Thyroid gland (tissue), 4 donors: Measurements from ENCODE around the gene IFNA21. TPM values are rescaled to one million over a fixed set of nuclear protein-coding genes. Genes with fewer than 3 reads are reported as not detected.
"Not testable (repeated sequence)": the region's sequence is repeated elsewhere in the genome, so short reads cannot be mapped to it uniquely, and the experiment has no call there.

Experiments
- DNase-seq, 2 donors: peaks; one replicate each; pipeline ENCODE4 v3.0.0-alpha.2; 2019
- H3K27ac ChIP-seq, 3 donors: fragments of 200-600 bp; sonication (generic); 1 replicate in 2 of 3; 2 replicates in 1 of 3; pipeline ENCODE4 v1.5.1; 2016 to 2019; ENCODE audit warnings: mild to moderate bottlenecking in 1 of 3, moderate library complexity in 1 of 3
- H3K27me3 ChIP-seq: fragments of 200-600 bp; sonication (generic); one replicate; pipeline ENCODE4 v1.5.1; 2019
- H3K36me3 ChIP-seq, 2 donors: fragments of 200-600 bp; sonication (generic); one replicate each; pipeline ENCODE4 v1.5.1; 2016 to 2019
- H3K4me1 ChIP-seq, 2 donors: fragments of 200-600 bp; sonication (generic); one replicate each; pipeline ENCODE4 v1.5.1; 2017 to 2019
- H3K4me3 ChIP-seq, 3 donors: fragments of 200-600 bp; sonication (generic); replicated peaks in 1 of 3; 1 replicate in 2 of 3; 2 replicates in 1 of 3; pipeline ENCODE4 v1.5.1; 2016; ENCODE audit warnings: mild to moderate bottlenecking in 1 of 3
- H3K9me3 ChIP-seq: fragments of 200-600 bp; sonication (generic); one replicate; pipeline ENCODE4 v1.5.1; 2017
- POLR2A ChIP-seq, 2 donors: fragments of 450-650 bp; IDR thresholded peaks; one replicate each; pipeline ENCODE4 v1.6.1; 2017; ENCODE audit warnings: antibody characterized with exemption in 2 of 2, mild to moderate bottlenecking in 2 of 2, moderate library complexity in 1 of 2
- WGBS, 2 donors: methylation state at CpG; one replicate each; pipeline ENCODE4 v1.1.5; 2017; 5-methylcytosine and 5-hydroxymethylcytosine counted together
- intact Hi-C: fragments of 100-400 bp; cut with DNase I; formaldehyde crosslinking; loops from one replicate; pipeline ENCODE4 v1.15.1; 2023
- total RNA-seq, 4 donors: library from RNA; depleted of rRNA; stranded (reverse); fragments of >200 nt; gene quantifications; one replicate each; pipeline ENCODE4 v1.2.3, GENCODE V29; 2016
- TF ChIP-seq, protein P1 (sequence below), 6 experiments: fragments of 200-600 bp in 3 of 6; fragments of 450-650 bp in 3 of 6; sonication (generic) in 3 of 6; IDR thresholded peaks; one replicate each; pipeline ENCODE4 v1.5.1; 2016 to 2019; ENCODE audit warnings: antibody characterized with exemption in 6 of 6, mild to moderate bottlenecking in 2 of 6, inconsistent platforms in 1 of 6, moderate library complexity in 1 of 6

Gene IFNA21
- total RNA-seq, 4 donors from 2014 or later, result not detected

DNA sequence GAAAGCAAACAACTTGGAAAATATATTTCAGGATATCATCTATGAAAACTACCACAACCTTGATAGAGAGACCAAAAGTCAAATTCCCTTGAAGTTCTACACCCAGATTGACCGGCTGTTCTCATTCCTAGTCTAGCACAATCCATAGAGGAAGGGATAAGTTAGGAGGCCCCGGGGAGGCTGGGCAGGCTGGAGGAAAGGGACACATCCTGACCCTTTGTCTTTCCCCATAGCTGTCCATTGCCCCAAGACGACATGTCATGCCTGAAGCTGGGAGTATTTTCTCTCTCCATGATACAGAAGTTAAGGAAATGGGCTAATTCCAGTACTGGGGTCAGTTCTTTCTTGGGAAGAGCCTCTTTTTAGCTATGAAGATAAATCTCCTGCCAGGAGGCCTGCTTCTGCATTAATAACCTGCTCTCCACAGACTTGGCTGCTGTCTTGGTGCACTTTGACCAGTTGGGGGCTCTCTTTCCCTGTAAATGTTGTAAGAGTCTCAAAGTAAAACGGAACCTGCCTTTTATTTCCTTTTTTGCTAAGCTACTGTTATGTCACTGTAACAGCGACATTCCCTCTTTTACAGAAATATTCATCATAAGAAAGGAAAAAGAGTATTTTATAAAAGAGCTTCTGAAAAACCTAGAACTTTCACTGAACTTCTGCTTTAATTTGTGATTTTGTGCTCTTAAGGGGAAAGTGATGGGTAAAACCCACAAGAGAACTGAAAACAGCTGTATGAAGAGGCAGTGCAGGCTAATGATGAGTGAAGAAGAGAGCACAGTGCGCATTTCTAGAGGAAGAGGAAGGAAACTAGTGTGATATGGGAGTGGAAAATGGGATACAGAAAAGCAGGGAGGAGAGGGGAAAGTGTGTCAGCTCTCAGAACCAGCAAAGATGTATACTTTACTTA lies 28.7 kb upstream of the IFNA21 start:
- H3K4me3 ChIP-seq, intact Hi-C loops: not testable (repeated sequence)
- TF ChIP-seq, protein P1, sequence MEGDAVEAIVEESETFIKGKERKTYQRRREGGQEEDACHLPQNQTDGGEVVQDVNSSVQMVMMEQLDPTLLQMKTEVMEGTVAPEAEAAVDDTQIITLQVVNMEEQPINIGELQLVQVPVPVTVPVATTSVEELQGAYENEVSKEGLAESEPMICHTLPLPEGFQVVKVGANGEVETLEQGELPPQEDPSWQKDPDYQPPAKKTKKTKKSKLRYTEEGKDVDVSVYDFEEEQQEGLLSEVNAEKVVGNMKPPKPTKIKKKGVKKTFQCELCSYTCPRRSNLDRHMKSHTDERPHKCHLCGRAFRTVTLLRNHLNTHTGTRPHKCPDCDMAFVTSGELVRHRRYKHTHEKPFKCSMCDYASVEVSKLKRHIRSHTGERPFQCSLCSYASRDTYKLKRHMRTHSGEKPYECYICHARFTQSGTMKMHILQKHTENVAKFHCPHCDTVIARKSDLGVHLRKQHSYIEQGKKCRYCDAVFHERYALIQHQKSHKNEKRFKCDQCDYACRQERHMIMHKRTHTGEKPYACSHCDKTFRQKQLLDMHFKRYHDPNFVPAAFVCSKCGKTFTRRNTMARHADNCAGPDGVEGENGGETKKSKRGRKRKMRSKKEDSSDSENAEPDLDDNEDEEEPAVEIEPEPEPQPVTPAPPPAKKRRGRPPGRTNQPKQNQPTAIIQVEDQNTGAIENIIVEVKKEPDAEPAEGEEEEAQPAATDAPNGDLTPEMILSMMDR (IDR thresholded peaks at IDR 0.05), result peak in 3 of 6 experiments; percentile 43 to 57 (median 46)

DNA sequence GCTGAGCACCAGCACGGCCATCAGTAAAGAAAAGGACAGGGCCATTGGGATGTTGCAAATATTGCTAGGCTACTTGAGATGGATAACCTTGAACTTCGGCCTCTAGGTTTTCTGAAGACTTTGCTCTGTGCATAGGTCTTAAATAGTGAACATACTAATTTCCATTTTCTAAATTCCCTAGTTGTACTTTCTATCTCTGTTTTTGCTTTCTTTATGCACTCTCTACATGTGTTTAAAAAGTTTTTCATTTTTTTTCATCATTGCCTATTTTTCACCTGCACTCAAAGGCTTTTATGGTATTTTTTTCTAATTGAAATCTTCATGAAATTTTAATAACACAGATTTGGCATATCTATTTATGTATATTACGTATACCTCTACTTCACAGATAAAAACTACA lies 21.0 kb upstream of the IFNA21 start, which contains the start of gene IFNA4:
Gene IFNA4 (minus strand): TSS at position 101 of the 400 bp plus-strand sequence. CDS start 56 bp downstream, at position 45.
- H3K4me3 ChIP-seq, H3K36me3 ChIP-seq, H3K27me3 ChIP-seq, H3K4me1 ChIP-seq, H3K9me3 ChIP-seq, DNase-seq, intact Hi-C loops, H3K27ac ChIP-seq: not testable (repeated sequence)
- WGBS, 2 donors, result 94 to 95% methylated on average over 3 of the region's 3 CpGs

More for the DNA sequence above, 28.7 kb upstream of the IFNA21 start:
- not testable (repeated sequence) for H3K36me3 ChIP-seq, H3K9me3 ChIP-seq, H3K4me1 ChIP-seq, H3K27me3 ChIP-seq, H3K27ac ChIP-seq
- DNase-seq, result peak in 1 of 2 donors; percentile 18
- WGBS, 2 donors, result 43 to 51% methylated on average over 6 of the region's 6 CpGs

DNA sequence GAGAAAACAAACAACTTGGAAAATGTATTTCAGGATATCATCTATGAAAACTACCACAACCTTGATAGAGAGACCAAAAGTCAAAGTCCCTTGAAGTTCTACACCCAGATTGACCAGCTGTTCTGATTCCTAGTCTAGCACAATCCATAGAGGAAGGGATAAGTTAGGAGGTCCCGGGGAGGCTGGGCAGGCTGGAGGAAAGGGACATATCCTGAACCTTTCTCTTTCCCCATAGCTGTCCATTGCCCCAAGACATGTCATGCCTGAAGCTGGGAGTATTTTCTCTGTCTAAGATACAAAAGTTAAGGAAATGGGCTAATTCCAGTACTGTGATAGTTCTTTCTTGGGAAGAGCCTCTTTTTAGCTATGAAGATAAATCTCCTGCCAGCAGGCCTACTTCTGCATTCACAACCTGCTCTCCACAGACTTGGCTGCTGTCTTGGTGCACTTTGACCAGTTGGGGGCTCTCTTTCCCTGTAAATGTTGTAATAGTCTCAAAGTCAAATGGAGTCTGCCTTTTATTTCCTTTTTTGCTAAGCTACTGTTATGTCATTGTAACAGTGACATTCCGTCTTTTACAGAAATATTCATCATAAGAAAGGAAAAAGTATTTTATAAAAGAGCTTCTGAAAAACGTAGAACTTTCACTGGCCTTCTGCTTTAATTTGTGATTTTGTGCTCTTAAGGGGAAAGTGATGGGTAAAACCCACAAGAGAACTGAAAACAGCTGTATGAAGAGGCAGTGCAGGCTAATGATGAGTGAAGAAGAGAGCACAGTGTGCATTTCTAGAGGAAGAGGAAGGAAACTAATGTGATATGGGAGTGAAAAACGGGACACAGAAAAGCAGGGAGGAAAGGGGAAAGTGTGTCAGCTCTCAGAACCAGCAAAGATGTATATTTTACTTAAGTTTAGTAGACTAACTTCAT lies 16.6 kb upstream of the IFNA21 start:
- 52 to 56% methylated on average over 4 of the region's 4 CpGs for WGBS, 2 donors

DNA sequence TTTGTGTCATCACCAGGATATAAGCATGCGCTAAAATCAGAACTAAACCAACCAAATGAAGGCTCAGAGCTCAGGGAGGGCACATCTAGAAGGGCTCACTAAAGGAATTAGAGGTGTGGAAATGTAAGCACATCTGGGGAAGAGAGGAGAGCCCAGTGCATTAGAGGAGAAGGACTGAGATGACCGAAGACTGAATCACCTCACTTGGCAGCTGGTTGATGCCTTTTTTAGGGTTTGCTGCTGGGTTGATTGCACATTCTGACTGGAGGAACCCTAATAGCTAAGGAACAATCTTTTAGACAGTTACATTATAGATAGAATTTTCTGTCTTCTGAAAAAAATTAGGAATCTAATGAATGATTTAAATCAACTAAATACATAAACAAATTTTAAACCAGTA lies 8.2 kb upstream of the IFNA21 start:
- DNase-seq, result no peak
- intact Hi-C loops, result no loop called here
- H3K27me3 ChIP-seq, result no peaks in the 10 kb centered on the region
- H3K36me3 ChIP-seq, result no peaks in the 10 kb centered on the region
- 89 to 93% methylated on average over 2 of the region's 2 CpGs for WGBS, 2 donors
- no peaks in the 10 kb centered on the region for H3K4me1 ChIP-seq
- H3K27ac ChIP-seq, result no peak overlapping the region
- H3K9me3 ChIP-seq, result no peaks in the 10 kb centered on the region
- no peak for TF ChIP-seq POLR2A (IDR thresholded peaks at IDR 0.05)
- TF ChIP-seq, protein P1 (IDR thresholded peaks at IDR 0.05), result no peak
- no peak overlapping the region for H3K4me3 ChIP-seq

More for the DNA sequence above, 16.6 kb upstream of the IFNA21 start:
- DNase-seq, result peak in 1 of 2 donors; percentile 15
- TF ChIP-seq, protein P1 (IDR thresholded peaks at IDR 0.05), result peak in 1 of 6 experiments; percentile 42
- intact Hi-C loops, H3K27ac ChIP-seq, H3K36me3 ChIP-seq, H3K4me1 ChIP-seq, H3K27me3 ChIP-seq, H3K4me3 ChIP-seq, H3K9me3 ChIP-seq: not testable (repeated sequence)

DNA sequence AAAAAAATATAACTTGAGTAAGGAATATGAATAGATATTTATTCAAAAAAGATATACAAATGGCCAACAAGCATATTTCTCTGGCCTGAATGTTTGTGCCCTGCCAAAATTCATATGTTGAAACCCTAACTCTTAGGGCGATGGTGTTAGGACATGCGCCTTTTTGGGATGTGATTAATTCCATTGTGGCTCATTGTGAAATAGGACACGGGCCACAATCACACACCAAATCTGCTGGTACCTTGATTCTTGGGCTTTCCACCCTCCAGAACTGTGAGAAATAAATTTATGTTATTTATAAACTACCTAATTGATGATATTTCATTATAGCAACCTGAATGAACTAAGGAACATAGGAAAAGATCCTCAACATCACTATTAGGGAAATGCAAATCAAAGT lies 5.7 kb upstream of the IFNA21 start:
- H3K4me3 ChIP-seq, result no peak overlapping the region
- intact Hi-C loops, result no loop called here
- 92 to 96% methylated on average over 3 of the region's 3 CpGs for WGBS, 2 donors
- H3K4me1 ChIP-seq, result no peaks in the 10 kb centered on the region
- no peak overlapping the region for H3K27ac ChIP-seq
- no peak for TF ChIP-seq POLR2A (IDR thresholded peaks at IDR 0.05)
- TF ChIP-seq, protein P1 (IDR thresholded peaks at IDR 0.05), result no peak
- H3K9me3 ChIP-seq, result no peaks in the 10 kb centered on the region
- no peaks in the 10 kb centered on the region for H3K27me3 ChIP-seq
- DNase-seq, result no peak
- no peaks in the 10 kb centered on the region for H3K36me3 ChIP-seq
